Measurements from ENCODE around the gene SLC35E2B. TPM values are rescaled to one million over a fixed set of nuclear protein-coding genes. Genes with fewer than 3 reads are reported as not detected.
A peak's percentile ranks its signal among the peaks of the same experiment; 100 is the strongest.
"Not testable (repeated sequence)": the region's sequence is repeated elsewhere in the genome, so short reads cannot be mapped to it uniquely, and the experiment has no call there.

Gene SLC35E2B
- total RNA-seq, 2 experiments from 2014 or later = 21.9 to 23.8 TPM

GRCh38 chr1:1634613-1635012 is 58.0 kb downstream of the SLC35E2B start:
- ATAC-seq; H3K4me3 Mint-ChIP-seq; H3K36me3 Mint-ChIP-seq (ENCODE audit: low read depth); intact Hi-C loops (cut with micrococcal nuclease); POLR2A ChIA-PET; CTCF ChIA-PET; H3K4me1 Mint-ChIP-seq (ENCODE audit: low read depth); H3K27me3 Mint-ChIP-seq; DNase-seq; H3K27ac Mint-ChIP-seq; H3K9me3 Mint-ChIP-seq: not testable (repeated sequence)

- ATAC-seq; H3K9me3 Mint-ChIP-seq; intact Hi-C loops (cut with micrococcal nuclease); H3K27me3 Mint-ChIP-seq; H3K27ac Mint-ChIP-seq; H3K4me1 Mint-ChIP-seq (ENCODE audit: low read depth); POLR2A ChIA-PET; H3K4me3 Mint-ChIP-seq; CTCF ChIA-PET; H3K36me3 Mint-ChIP-seq (ENCODE audit: low read depth); DNase-seq: not testable (repeated sequence)
These were observed 59.2 kb downstream of the SLC35E2B start for GRCh38 chr1:1633409-1633808.

- Mint-ChIP-seq H3K36me3 (ENCODE audit: low read depth) (peaks cover 7% of the 10 kb centered on the region), H3K27me3 (peaks cover 4% of the 10 kb centered on the region), H3K27ac (peak within 1 kb of the TSS; percentile 71), H3K4me1 (ENCODE audit: low read depth) (peaks cover 6% of the 10 kb centered on the region), H3K9me3 (no peaks in the 10 kb centered on the region), H3K4me3 (peak within 1 kb of the TSS; percentile 58)
- ATAC-seq (no peak), DNase-seq (no peak)
- CTCF ChIA-PET = no interaction called here
- POLR2A ChIA-PET = interaction anchor here (0.6 to 4.0 kb wide), 3 partner anchors 15 to 232 kb away, joined by 3 to 46 read pairs (median 4); partner anchors contain the start of genes CCNL2 and MIB2
- intact Hi-C loops (cut with micrococcal nuclease) = no loop called here
- no peak for TF ChIP-seq CTCF (IDR thresholded peaks at IDR 0.05)
These were observed 60.7 kb downstream of the SLC35E2B start, which contains the start of gene MMP23B for GRCh38 chr1:1631782-1632420. MMP23B (plus strand) TSS chr1:1632173; CDS start chr1:1632219, 46 bp downstream.

- POLR2A ChIA-PET = interaction anchor here (0.6 to 4.0 kb wide), 5 partner anchors 14 to 608 kb away, joined by 3 to 46 read pairs (median 3); partner anchors contain the start of genes CALML6, CCNL2 and MIB2
- H3K4me3 Mint-ChIP-seq = peak overlapping the region; percentile 58
- TF ChIP-seq CTCF (IDR thresholded peaks at IDR 0.05) = no peak
- intact Hi-C loops (cut with micrococcal nuclease) = no loop called here
- peak overlapping the region; percentile 71 for H3K27ac Mint-ChIP-seq
- peak; percentile 37 for DNase-seq
- H3K36me3 Mint-ChIP-seq (ENCODE audit: low read depth) = peaks cover 2% of the 10 kb centered on the region
- H3K27me3 Mint-ChIP-seq = peaks cover 4% of the 10 kb centered on the region
- CTCF ChIA-PET = interaction anchor here (1.8 kb wide), 1 partner anchor 17 kb away, joined by 10 read pairs; the partner anchor contains the start of gene MIB2
- peaks cover 6% of the 10 kb centered on the region for H3K4me1 Mint-ChIP-seq (ENCODE audit: low read depth)
- no peaks in the 10 kb centered on the region for H3K9me3 Mint-ChIP-seq
- no peak for ATAC-seq
These were observed 61.4 kb downstream of the SLC35E2B start for GRCh38 chr1:1630965-1631781.

GRCh38 chr1:1630191-1630964 is 62.2 kb downstream of the SLC35E2B start:
- ChIA-PET CTCF (interaction anchor here (1.3 to 1.8 kb wide), 3 partner anchors 16 to 72 kb away, joined by 3 to 10 read pairs (median 4); partner anchors contain the start of gene MIB2), POLR2A (interaction anchor here (0.5 to 4.0 kb wide), 6 partner anchors 13 to 609 kb away, joined by 3 to 46 read pairs (median 4); partner anchors contain the start of genes CALML6, CCNL2 and MIB2)

More at GRCh38 chr1:1630191-1630964, 62.2 kb downstream of the SLC35E2B start:
- Mint-ChIP-seq H3K27me3 (peaks cover 4% of the 10 kb centered on the region), H3K9me3 (no peaks in the 10 kb centered on the region), H3K36me3 (ENCODE audit: low read depth) (peaks cover 2% of the 10 kb centered on the region), H3K4me1 (ENCODE audit: low read depth) (peaks cover 11% of the 10 kb centered on the region), H3K27ac (peak overlapping the region; percentile 94), H3K4me3 (peak overlapping the region; percentile 79)
- ATAC-seq = peak; percentile 70
- peak; percentile 95 for DNase-seq
- TF ChIP-seq CTCF (IDR thresholded peaks at IDR 0.05) = no peak
- intact Hi-C loops (cut with micrococcal nuclease) = no loop called here

Measured in activated CD8-positive, alpha-beta T cell treated with anti-CD3 and anti-CD28 coated beads for 36 hours (primary cell).